Endothelial cell of umbilical vein (primary cell): ENCODE measurements around the gene TKT. TPM values are rescaled to one million over a fixed set of nuclear protein-coding genes. Genes with fewer than 3 reads are reported as not detected.

Source experiments
- BruUV-seq: library from RNA; stranded (reverse); fragments of 400-500 nt; replicated peaks from 2 replicates; lab custom pipeline; 2021; lab: Mats Ljungman, UMichigan
- CTCF ChIA-PET: fragments of 300-600, 350-600 bp; sonication (Branson Sonifier 250); formaldehyde crosslinking; loops from one replicate; lab custom pipeline; 2021; ENCODE audit warnings: antibody characterized with exemption, inconsistent platforms; lab: Charles Lee
- POLR2A ChIA-PET: fragments of 300-600, 350-600 bp; sonication (Branson Sonifier 250); formaldehyde crosslinking; loops from one replicate; lab custom pipeline; 2021; ENCODE audit warnings: antibody characterized with exemption, inconsistent platforms; lab: Charles Lee
- DNase-seq: peaks from one replicate; pipeline ENCODE4 v3.0.0-alpha.2; 2011; ENCODE audit warnings: low read depth, low spot score
- FAIRE-seq: peaks from 2 replicates; lab custom pipeline; 2011; peaks lifted over from hg19 to GRCh38; lab: Jason Lieb, UNC
- H2AFZ ChIP-seq: 2 replicates; pipeline ENCODE4 v1.6.0; 2012; ENCODE audit warnings: low read depth, low read length, control low read depth, inconsistent platforms
- H3K27ac ChIP-seq: 2 replicates; pipeline ENCODE4 v1.5.1; 2011; ENCODE audit warnings: low read depth, mild to moderate bottlenecking, control low read depth, low read length, moderate library complexity; ENCODE audit not compliant: insufficient read depth
- H3K27me3 ChIP-seq, 2 experiments: 2 replicates each; pipeline versions ENCODE4 v1.6.0 to v1.6.1; 2011; ENCODE audit warnings: low read length in 2 of 2, mixed read lengths in 1 of 2; ENCODE audit not compliant: control insufficient read depth in 2 of 2, insufficient read depth in 2 of 2
- H3K36me3 ChIP-seq, 2 experiments: 2 replicates in 1 of 2; 3 replicates in 1 of 2; pipeline ENCODE4 v1.5.1; 2011; ENCODE audit warnings: low read length in 2 of 2, mild to moderate bottlenecking in 1 of 2, moderate library complexity in 1 of 2; ENCODE audit not compliant: control insufficient read depth in 2 of 2, insufficient read depth in 2 of 2; ENCODE audit errors: extremely low read depth in 1 of 2
- H3K4me1 ChIP-seq: 3 replicates; pipeline ENCODE4 v1.5.1; 2011; ENCODE audit warnings: mild to moderate bottlenecking, low read length; ENCODE audit not compliant: control insufficient read depth, insufficient read depth; ENCODE audit errors: extremely low read depth
- H3K4me2 ChIP-seq: 2 replicates; pipeline ENCODE4 v1.6.1; 2011; ENCODE audit warnings: low read length, control low read depth, mixed read lengths; ENCODE audit not compliant: insufficient read depth
- H3K4me3 ChIP-seq, 3 experiments: fragments of 200-600 bp in 1 of 3; sonication (generic), shearing (Covaris generic) in 1 of 3; replicated peaks in 1 of 3; 2 replicates each; pipeline ENCODE4 v1.5.1; 2011 to 2016; ENCODE audit warnings: control low read depth in 3 of 3, low read length in 3 of 3, mild to moderate bottlenecking in 2 of 3, inconsistent platforms in 1 of 3, low read depth in 1 of 3, moderate library complexity in 1 of 3; ENCODE audit not compliant: insufficient read depth in 1 of 3
- H3K79me2 ChIP-seq: 2 replicates; pipeline ENCODE4 v1.6.0; 2012; ENCODE audit warnings: low read length, inconsistent platforms; ENCODE audit not compliant: control insufficient read depth, insufficient read depth
- H3K9ac ChIP-seq: replicated peaks from 2 replicates; pipeline ENCODE3; 2011; ENCODE audit warnings: low read length, control low read depth; ENCODE audit not compliant: insufficient read depth; ENCODE audit errors: extremely low read depth
- H3K9me1 ChIP-seq: replicated peaks from 3 replicates; pipeline ENCODE4 v1.6.0; 2011; ENCODE audit warnings: mild to moderate bottlenecking, low read length; ENCODE audit not compliant: control insufficient read depth, insufficient read depth; ENCODE audit errors: extremely low read depth
- H3K9me3 ChIP-seq: replicated peaks from 2 replicates; pipeline ENCODE4 v1.5.1; 2012; ENCODE audit warnings: low read length, inconsistent platforms; ENCODE audit not compliant: control insufficient read depth, insufficient read depth
- H4K20me1 ChIP-seq: replicated peaks from 2 replicates; pipeline ENCODE3; 2011; ENCODE audit warnings: mild to moderate bottlenecking, low read length; ENCODE audit not compliant: control insufficient read depth, insufficient read depth; ENCODE audit errors: extremely low read depth
- CTCF ChIP-seq, 2 donors: IDR thresholded peaks; 1 replicate in 1 of 2; 2 replicates in 1 of 2; pipeline ENCODE4 v1.5.1; 2011; ENCODE audit warnings: low read length in 2 of 2, mild to moderate bottlenecking in 2 of 2, moderate library complexity in 2 of 2, control low read depth in 1 of 2, inconsistent platforms in 1 of 2, low read depth in 1 of 2; ENCODE audit not compliant: insufficient read depth in 1 of 2; ENCODE audit errors: extremely low read depth in 1 of 2
- EZH2 ChIP-seq: IDR thresholded peaks from 2 replicates; pipeline ENCODE4 v1.6.1; 2012; ENCODE audit warnings: borderline replicate concordance, low read depth, mild to moderate bottlenecking, moderate library complexity, low read length, inconsistent platforms; ENCODE audit not compliant: severe bottlenecking
- FOS ChIP-seq: IDR thresholded peaks from 2 replicates; pipeline ENCODE4 v1.6.1; 2011; ENCODE audit warnings: mild to moderate bottlenecking, low read length, moderate library complexity, borderline replicate concordance; ENCODE audit not compliant: insufficient read depth
- GATA2 ChIP-seq: IDR thresholded peaks from 2 replicates; pipeline ENCODE4 v1.7.0; 2011; ENCODE audit warnings: low read depth, mild to moderate bottlenecking, moderate library complexity, mixed read lengths, low read length; ENCODE audit not compliant: insufficient read length, insufficient read depth
- JUN ChIP-seq: IDR thresholded peaks from 2 replicates; pipeline ENCODE4 v1.6.1; 2011; ENCODE audit warnings: borderline replicate concordance, low read depth; ENCODE audit not compliant: insufficient read length, insufficient read depth
- MAX ChIP-seq: IDR thresholded peaks from 2 replicates; pipeline ENCODE4 v1.6.1; 2011; ENCODE audit not compliant: insufficient read depth, insufficient read length
- MYC ChIP-seq: IDR thresholded peaks from one replicate; pipeline ENCODE4 v1.6.1; 2011; ENCODE audit warnings: mild to moderate bottlenecking, low read depth, low read length
- POLR2A ChIP-seq: IDR thresholded peaks from 2 replicates; pipeline ENCODE4 v1.6.1; 2012; ENCODE audit warnings: low read depth, mild to moderate bottlenecking, control low read depth, low read length
- POLR2AphosphoS5 ChIP-seq: IDR thresholded peaks from 2 replicates; pipeline ENCODE4 v1.6.1; 2012; ENCODE audit warnings: low read depth, mild to moderate bottlenecking, control low read depth, low read length, moderate library complexity; ENCODE audit not compliant: insufficient read depth
- dilution Hi-C: fragments of 300-500 bp; cut with MboI; formaldehyde crosslinking; loops from one replicate; pipeline ENCODE4 v1.15.0; 2019; ENCODE audit warnings: low sequenced_read_pairs; ENCODE audit not compliant: extremely low pct_ligation_motif_present
- intact Hi-C: fragments of 100-400 bp; cut with micrococcal nuclease; formaldehyde crosslinking; loops from one replicate; pipeline ENCODE4 v1.10.0; 2022
- polyA plus RNA-seq, 4 experiments: library from polyadenylated mRNA; depleted of rRNA in 3 of 4; stranded (reverse) in 3 of 4; unstranded in 1 of 4; fragments of >200 nt; gene quantifications; 2 replicates each; pipeline versions ENCODE4 v1.2.1 to v1.2.3, GENCODE V29; 2011 to 2012; ENCODE audit warnings: missing spikeins in 1 of 4
- total RNA-seq: library from RNA; stranded (reverse); gene quantifications from 2 replicates; pipeline ENCODE4 v1.2.3, GENCODE V29; 2021

TKT gene
- total and polyA plus RNA-seq, 2 donors (not counting 3 experiments of a cell fraction or from before 2014, with no cell fraction given): 287 to 586 TPM

GRCh38 chr3:53184701-53185100 is 71.1 kb downstream of the TKT start:
- TF ChIP-seq GATA2 (no peak), MAX (no peak), JUN (no peak), MYC (no peak)
- POLR2A ChIA-PET: no interaction called here
- no peak for FAIRE-seq

GRCh38 chr3:53183514-53183913 is 72.3 kb downstream of the TKT start:
- Histone ChIP-seq H3K4me3 (no peak overlapping the region), H3K27ac (no peak overlapping the region), H3K9me1 (no peaks in the 10 kb centered on the region), H3K36me3 (peaks cover 7 to 15% of the 10 kb centered on the region in 2 experiments), H3K4me1 (no peaks in the 10 kb centered on the region), H4K20me1 (no peaks in the 10 kb centered on the region), H3K4me2 (no peak overlapping the region), H3K9ac (no peak overlapping the region), H2AFZ (no peak overlapping the region), H3K79me2 (no peaks in the 10 kb centered on the region), H3K27me3 (no peaks in the 10 kb centered on the region), H3K9me3 (no peaks in the 10 kb centered on the region)
- ChIA-PET POLR2A (no interaction called here), CTCF (interaction anchor here (1.0 kb wide), 2 partner anchors 12 to 24 kb away, joined by 3 read pairs; no protein-coding TSS in a partner anchor)
- no TSS peak for BruUV-seq
- FAIRE-seq (no peak), DNase-seq (no peak)
- dilution Hi-C loops: no loop called here
- intact Hi-C loops: no loop called here
- no peak for TF ChIP-seq POLR2AphosphoS5
- no peak for TF ChIP-seq MAX
- TF ChIP-seq JUN: no peak
- TF ChIP-seq POLR2A: no peak
- no peak for TF ChIP-seq FOS
- no peak for TF ChIP-seq EZH2
- TF ChIP-seq MYC: no peak
- TF ChIP-seq CTCF (IDR thresholded peaks at IDR 0.05; ENCODE audit: extremely low read depth in 1 of 2, insufficient read depth in 1 of 2, low read depth in 1 of 2, low read length in 2 of 2): no peak
- no peak for TF ChIP-seq GATA2

More at GRCh38 chr3:53184701-53185100, 71.1 kb downstream of the TKT start:
- Histone ChIP-seq H3K79me2 (no peaks in the 10 kb centered on the region), H3K27ac (no peak overlapping the region), H3K4me1 (no peaks in the 10 kb centered on the region), H2AFZ (no peak overlapping the region), H3K9ac (no peak overlapping the region), H3K4me3 (no peak overlapping the region), H3K9me3 (no peaks in the 10 kb centered on the region), H3K4me2 (no peak overlapping the region), H3K9me1 (no peaks in the 10 kb centered on the region), H3K36me3 (peaks cover 7 to 15% of the 10 kb centered on the region in 2 experiments), H4K20me1 (no peaks in the 10 kb centered on the region), H3K27me3 (no peaks in the 10 kb centered on the region)
- intact Hi-C loops (no loop called here), dilution Hi-C loops (no loop called here)
- CTCF ChIA-PET: interaction anchor here (1.0 to 1.5 kb wide), 2 partner anchors 10 to 70 kb away, joined by 3 to 4 read pairs; no protein-coding TSS in a partner anchor
- BruUV-seq: no TSS peak
- no peak for DNase-seq
